ENCODE results near the gene TIMM29.

DNA sequence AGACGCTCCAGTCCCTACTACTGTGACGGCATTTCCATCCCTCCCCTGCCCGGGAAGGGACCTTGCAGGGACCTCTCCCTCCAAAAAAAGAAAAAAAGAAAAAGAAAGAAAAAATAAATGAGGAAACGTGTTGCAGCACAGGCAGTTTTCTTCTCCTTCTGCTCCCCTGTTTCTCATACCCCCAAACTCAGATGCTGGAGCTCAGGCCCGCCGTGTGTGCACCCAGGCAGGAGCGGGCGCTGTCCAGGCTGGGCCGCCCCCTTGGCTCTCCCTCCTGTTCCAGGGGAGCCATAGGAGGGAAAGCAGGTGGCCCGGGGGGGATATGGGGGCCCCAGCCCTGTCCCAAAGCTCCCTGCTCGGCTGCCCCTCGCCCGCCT, 6.0 kb upstream of the TIMM29 start:
- TF ChIP-seq TAF1 (IDR thresholded peaks at IDR 0.05; ENCODE audit: borderline replicate concordance, insufficient read depth, low read length): no peak
- no peak for TF ChIP-seq POLR2AphosphoS5 (IDR thresholded peaks at IDR 0.05; ENCODE audit: low read depth, low read length)
- TF ChIP-seq, protein P1, sequence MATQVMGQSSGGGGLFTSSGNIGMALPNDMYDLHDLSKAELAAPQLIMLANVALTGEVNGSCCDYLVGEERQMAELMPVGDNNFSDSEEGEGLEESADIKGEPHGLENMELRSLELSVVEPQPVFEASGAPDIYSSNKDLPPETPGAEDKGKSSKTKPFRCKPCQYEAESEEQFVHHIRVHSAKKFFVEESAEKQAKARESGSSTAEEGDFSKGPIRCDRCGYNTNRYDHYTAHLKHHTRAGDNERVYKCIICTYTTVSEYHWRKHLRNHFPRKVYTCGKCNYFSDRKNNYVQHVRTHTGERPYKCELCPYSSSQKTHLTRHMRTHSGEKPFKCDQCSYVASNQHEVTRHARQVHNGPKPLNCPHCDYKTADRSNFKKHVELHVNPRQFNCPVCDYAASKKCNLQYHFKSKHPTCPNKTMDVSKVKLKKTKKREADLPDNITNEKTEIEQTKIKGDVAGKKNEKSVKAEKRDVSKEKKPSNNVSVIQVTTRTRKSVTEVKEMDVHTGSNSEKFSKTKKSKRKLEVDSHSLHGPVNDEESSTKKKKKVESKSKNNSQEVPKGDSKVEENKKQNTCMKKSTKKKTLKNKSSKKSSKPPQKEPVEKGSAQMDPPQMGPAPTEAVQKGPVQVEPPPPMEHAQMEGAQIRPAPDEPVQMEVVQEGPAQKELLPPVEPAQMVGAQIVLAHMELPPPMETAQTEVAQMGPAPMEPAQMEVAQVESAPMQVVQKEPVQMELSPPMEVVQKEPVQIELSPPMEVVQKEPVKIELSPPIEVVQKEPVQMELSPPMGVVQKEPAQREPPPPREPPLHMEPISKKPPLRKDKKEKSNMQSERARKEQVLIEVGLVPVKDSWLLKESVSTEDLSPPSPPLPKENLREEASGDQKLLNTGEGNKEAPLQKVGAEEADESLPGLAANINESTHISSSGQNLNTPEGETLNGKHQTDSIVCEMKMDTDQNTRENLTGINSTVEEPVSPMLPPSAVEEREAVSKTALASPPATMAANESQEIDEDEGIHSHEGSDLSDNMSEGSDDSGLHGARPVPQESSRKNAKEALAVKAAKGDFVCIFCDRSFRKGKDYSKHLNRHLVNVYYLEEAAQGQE (IDR thresholded peaks at IDR 0.05; ENCODE audit: insufficient read depth in 1 of 2, low read depth in 2 of 2, low read length in 2 of 2): no peak
- no peak for TF ChIP-seq SIN3A (IDR thresholded peaks at IDR 0.05; ENCODE audit: borderline replicate concordance, insufficient read depth, low read length)
- TF ChIP-seq FOXP2 (optimal IDR thresholded peaks at IDR 0.05; ENCODE audit: borderline replicate concordance, extremely low read depth, extremely low read length, insufficient read depth): no peak

Data from PFSK-1 (cell line).